OCI-LY1 (cell line): ENCODE data around the gene FAM83G.

Experiments
- H2AFZ ChIP-seq: fragments of 200-600 bp; sonication (generic), shearing (Covaris generic); 2 replicates; pipeline ENCODE4 v1.6.0; 2014; ENCODE audit warnings: antibody characterized with exemption, mild to moderate bottlenecking, low read length
- H3F3A ChIP-seq: fragments of 200-600 bp; sonication (generic), shearing (Covaris generic); 2 replicates; pipeline ENCODE4 v1.6.0; 2014; ENCODE audit warnings: mild to moderate bottlenecking, antibody characterized with exemption, low read length, moderate library complexity; ENCODE audit not compliant: insufficient read depth
- H3K27ac ChIP-seq: fragments of 200-600 bp; sonication (generic); 2 replicates; pipeline ENCODE4 v1.5.1; 2014; ENCODE audit warnings: low read length, mixed run types, mild to moderate bottlenecking, low read depth; ENCODE audit not compliant: poor library complexity, severe bottlenecking
- H3K27me3 ChIP-seq: fragments of 200-600 bp; sonication (generic); 2 replicates; pipeline ENCODE4 v1.6.0; 2014; ENCODE audit warnings: antibody characterized with exemption, mild to moderate bottlenecking, low read length, moderate library complexity; ENCODE audit not compliant: insufficient read depth
- H3K36me3 ChIP-seq: fragments of 200-600 bp; sonication (generic); 2 replicates; pipeline ENCODE4 v1.6.1; 2014; ENCODE audit warnings: mild to moderate bottlenecking, antibody characterized with exemption, low read length, moderate library complexity, mixed read lengths; ENCODE audit not compliant: insufficient read depth
- H3K4me1 ChIP-seq: fragments of 200-600 bp; sonication (generic); 2 replicates; pipeline ENCODE4 v1.5.1; 2014; ENCODE audit warnings: mild to moderate bottlenecking, low read length, moderate library complexity; ENCODE audit not compliant: insufficient read depth, severe bottlenecking
- H3K4me2 ChIP-seq: fragments of 200-600 bp; sonication (generic), shearing (Covaris generic); 2 replicates; pipeline ENCODE4 v1.6.1; 2014; ENCODE audit warnings: low read length
- H3K4me3 ChIP-seq: fragments of 200-600 bp; sonication (generic); 2 replicates; pipeline ENCODE4 v1.5.1; 2014; ENCODE audit warnings: low read length, low read depth, mild to moderate bottlenecking, mixed read lengths; ENCODE audit not compliant: poor library complexity, severe bottlenecking
- H3K79me2 ChIP-seq: fragments of 200-600 bp; shearing (Covaris generic); 2 replicates; pipeline ENCODE4 v1.6.1; 2016; ENCODE audit warnings: mixed run types, low read length, mixed read lengths; ENCODE audit not compliant: insufficient read depth
- H3K9ac ChIP-seq: fragments of 200-600 bp; sonication (generic), shearing (Covaris generic); 2 replicates; pipeline ENCODE4 v1.6.1; 2014; ENCODE audit warnings: mild to moderate bottlenecking, low read length, mixed read lengths
- H3K9me2 ChIP-seq: fragments of 200-600 bp; sonication (generic), shearing (Covaris generic); 2 replicates; pipeline ENCODE4 v1.6.1; 2014; ENCODE audit warnings: low read depth, mild to moderate bottlenecking, low read length, mixed read lengths
- H3K9me3 ChIP-seq: fragments of 200-600 bp; shearing (Covaris generic); 2 replicates; pipeline ENCODE4 v1.6.1; 2014; ENCODE audit warnings: low read length, mixed read lengths
- H4K20me1 ChIP-seq: fragments of 200-600 bp; sonication (generic), shearing (Covaris generic); 2 replicates; pipeline ENCODE4 v1.6.0; 2016; ENCODE audit warnings: mild to moderate bottlenecking, low read length; ENCODE audit not compliant: insufficient read depth
- CTCF ChIP-seq: fragments of 200-600 bp; sonication (generic), shearing (Covaris generic); IDR thresholded peaks from 2 replicates; pipeline ENCODE4 v1.5.1; 2017; ENCODE audit warnings: mild to moderate bottlenecking, antibody characterized with exemption, low read length, moderate library complexity, mixed read lengths
- EZH2 ChIP-seq: fragments of 200-600 bp; sonication (generic), shearing (Covaris generic); IDR thresholded peaks from 2 replicates; pipeline ENCODE4 v1.8.0; 2017; ENCODE audit warnings: borderline replicate concordance, mixed run types, mild to moderate bottlenecking, antibody characterized with exemption, low read length, moderate library complexity, mixed read lengths

The FAM83G gene

DNA sequence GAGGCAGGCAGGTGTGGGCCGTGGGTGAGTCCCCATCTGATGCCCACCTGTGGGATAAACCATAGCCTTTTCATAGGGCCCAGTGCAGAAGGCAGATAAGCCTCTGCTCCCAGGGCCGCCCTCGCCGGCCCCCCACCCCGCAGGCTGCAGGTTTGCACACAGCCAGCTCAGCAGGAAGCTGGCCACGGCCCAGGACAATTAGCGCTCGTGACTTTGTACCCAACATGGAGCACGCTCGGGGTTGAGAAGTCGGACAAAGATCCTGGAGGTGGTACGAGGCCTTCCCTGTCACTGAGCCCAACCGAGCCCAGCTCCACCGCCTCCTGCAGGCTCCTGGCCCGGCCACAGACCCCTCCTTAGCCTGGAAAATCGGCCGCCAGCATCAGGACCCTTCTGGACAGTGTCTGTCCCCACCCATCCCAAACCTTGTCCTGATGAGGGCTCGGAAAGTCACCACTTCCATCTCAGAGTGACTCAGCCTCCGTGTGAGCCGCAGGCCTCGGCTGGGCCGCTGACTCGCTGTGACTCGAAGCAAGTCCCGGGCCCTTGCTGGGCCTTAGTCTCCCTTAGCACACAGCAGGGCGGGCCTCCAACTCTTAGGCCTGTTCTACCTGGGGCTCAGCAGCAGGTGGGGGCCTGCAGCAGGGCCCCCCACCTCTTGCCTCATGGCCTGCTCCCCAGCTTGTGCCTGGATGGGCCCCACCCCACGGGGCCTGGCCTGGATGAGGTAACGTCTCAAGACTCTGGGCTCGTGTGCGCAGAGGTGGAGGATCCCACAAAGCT is 22.7 kb downstream of the FAM83G start:
- Histone ChIP-seq H3K27me3 (no peaks in the 10 kb centered on the region), H3K27ac (no peak overlapping the region), H3F3A (no peaks in the 10 kb centered on the region), H3K4me2 (no peak overlapping the region), H3K79me2 (no peaks in the 10 kb centered on the region), H3K36me3 (peaks cover 36% of the 10 kb centered on the region), H3K4me1 (no peaks in the 10 kb centered on the region), H3K4me3 (no peak overlapping the region), H3K9me3 (no peaks in the 10 kb centered on the region), H3K9me2 (no peaks in the 10 kb centered on the region), H4K20me1 (no peaks in the 10 kb centered on the region), H2AFZ (no peak overlapping the region), H3K9ac (no peak overlapping the region)
- TF ChIP-seq EZH2: no peak

GRCh38 chr17:18981335-18981641 is 23.3 kb downstream of the FAM83G start:
- Histone ChIP-seq H3K9me2 (no peaks in the 10 kb centered on the region), H3K9ac (no peak overlapping the region), H3K4me2 (no peak overlapping the region), H3K27ac (no peak overlapping the region), H3K36me3 (peaks cover 31% of the 10 kb centered on the region), H3K27me3 (no peaks in the 10 kb centered on the region), H3K4me3 (no peak overlapping the region), H3K9me3 (no peaks in the 10 kb centered on the region), H3K79me2 (no peaks in the 10 kb centered on the region), H4K20me1 (no peaks in the 10 kb centered on the region), H3F3A (no peaks in the 10 kb centered on the region), H2AFZ (no peak overlapping the region), H3K4me1 (no peaks in the 10 kb centered on the region)
- TF ChIP-seq EZH2: no peak
- no peak for TF ChIP-seq CTCF

DNA sequence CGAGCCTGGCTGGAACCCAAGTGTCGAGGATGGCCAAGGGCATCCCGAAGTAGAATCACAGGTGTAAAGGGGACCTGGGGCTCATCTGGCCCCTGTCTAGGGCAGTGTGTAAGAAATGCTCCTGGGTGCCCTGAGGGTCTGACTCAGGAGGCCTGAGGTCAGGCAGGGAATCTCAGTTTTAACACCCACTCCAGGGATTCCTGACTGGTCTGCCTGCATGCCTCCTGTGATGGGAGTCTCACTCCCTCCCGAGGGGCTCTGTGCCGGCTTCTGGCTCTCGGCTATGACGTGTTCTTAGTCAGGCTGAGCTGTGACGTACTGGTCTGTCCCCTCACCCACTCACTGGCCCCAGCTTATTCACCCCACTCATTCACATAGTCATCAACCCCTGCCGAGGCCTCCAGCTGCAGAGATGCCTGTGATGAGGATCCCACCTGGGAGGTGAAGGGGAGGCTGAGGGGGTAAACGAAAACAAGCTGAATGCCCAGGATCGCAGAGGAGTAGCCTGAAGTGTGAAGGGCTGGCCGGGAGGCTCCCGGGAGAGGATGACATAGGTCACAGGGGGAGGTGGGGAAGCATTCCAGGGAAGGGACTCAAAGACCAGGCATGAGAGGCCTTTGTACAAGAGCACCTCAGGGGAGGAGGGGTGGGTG is 23.8 kb downstream of the FAM83G start:
- Histone ChIP-seq H3K4me3 (no peak overlapping the region), H3F3A (no peaks in the 10 kb centered on the region), H3K4me2 (no peak overlapping the region), H3K27me3 (no peaks in the 10 kb centered on the region), H3K36me3 (peaks cover 31% of the 10 kb centered on the region), H3K27ac (no peak overlapping the region), H3K9me2 (no peaks in the 10 kb centered on the region), H3K4me1 (no peaks in the 10 kb centered on the region), H3K9ac (no peak overlapping the region), H4K20me1 (no peaks in the 10 kb centered on the region), H3K79me2 (no peaks in the 10 kb centered on the region), H3K9me3 (no peaks in the 10 kb centered on the region), H2AFZ (no peak overlapping the region)
- no peak for TF ChIP-seq CTCF
- no peak for TF ChIP-seq EZH2

- H4K20me1 ChIP-seq: no peaks in the 10 kb centered on the region
- H3K9me2 ChIP-seq: no peaks in the 10 kb centered on the region
- H3K4me1 ChIP-seq: no peaks in the 10 kb centered on the region
- H3K9ac ChIP-seq: no peak overlapping the region
- peaks cover 25% of the 10 kb centered on the region; the same call in 1 of the 2 replicates for H3K36me3 ChIP-seq
- no peak overlapping the region for H3K4me2 ChIP-seq
- H3F3A ChIP-seq: no peaks in the 10 kb centered on the region
- TF ChIP-seq CTCF (no peak), EZH2 (no peak)
- H3K27ac ChIP-seq: no peak overlapping the region
- no peaks in the 10 kb centered on the region for H3K79me2 ChIP-seq
- H3K27me3 ChIP-seq: no peaks in the 10 kb centered on the region
- H3K9me3 ChIP-seq: no peaks in the 10 kb centered on the region
- H3K4me3 ChIP-seq: no peak overlapping the region
- no peak overlapping the region for H2AFZ ChIP-seq
Observed at GRCh38 chr17:18978655-18979054, 25.9 kb downstream of the FAM83G start.
